Measurements from ENCODE around the gene SIAH2. TPM values are rescaled to one million over a fixed set of nuclear protein-coding genes. Genes with fewer than 3 reads are reported as not detected.

Gene SIAH2
- total RNA-seq, 8 experiments from 2014 or later: 7.1 to 29.4 (median 17.0) TPM

- Histone ChIP-seq H3K4me3 (no peak overlapping the region), H3K27ac (no peak overlapping the region), H3K4me1 (replicated peaks in 1 of 2) (peaks cover 6 to 7% of the 10 kb centered on the region in 2 donors)
- in situ Hi-C loops (cut with MboI; ENCODE audit: low pct_unique_long_range_greater_than_20kb in 2 of 9, low sequenced_read_pairs in 9 of 9, unreplicated experiment in 9 of 9): no loop called here
- WGBS, 10 experiments: 79 to 100% (median 97%) methylated on average over 1 to 8 of the region's 9 CpGs; no CpG with 5 or more reads in 1 of the 10 experiments
- no peak for ATAC-seq (replicated peaks in 6 of 8)
Observed at GRCh38 chr3:150733936-150734794, 28.8 kb downstream of the SIAH2 start.

GRCh38 chr3:150733373-150733935, 29.5 kb downstream of the SIAH2 start:
- ATAC-seq (replicated peaks in 6 of 8): peak in 3 of 8 experiments; percentile 42 to 52 (median 50)
- peaks cover 0 to 7% of the 10 kb centered on the region in 2 donors for H3K4me1 ChIP-seq (replicated peaks in 1 of 2)
- H3K27ac ChIP-seq: no peak overlapping the region
- WGBS, 10 experiments: 60 to 95% (median 83%) methylated on average over 1 to 8 of the region's 8 CpGs; no CpG with 5 or more reads in 3 of the 10 experiments
- in situ Hi-C loops (cut with MboI; ENCODE audit: low pct_unique_long_range_greater_than_20kb in 2 of 9, low sequenced_read_pairs in 9 of 9, unreplicated experiment in 9 of 9): no loop called here
- no peak overlapping the region for H3K4me3 ChIP-seq

- Histone ChIP-seq H3K27ac (no peak overlapping the region), H3K4me1 (replicated peaks in 1 of 2) (no peaks in the 10 kb centered on the region), H3K4me3 (no peak overlapping the region)
- WGBS, 10 experiments: 85 to 100% (median 93%) methylated on average over 5 to 9 of the region's 9 CpGs
- ATAC-seq (replicated peaks in 6 of 8): no peak
- in situ Hi-C loops (cut with MboI; ENCODE audit: low pct_unique_long_range_greater_than_20kb in 2 of 9, low sequenced_read_pairs in 9 of 9, unreplicated experiment in 9 of 9): no loop called here
Observed at GRCh38 chr3:150729682-150730360, 33.1 kb downstream of the SIAH2 start.

GRCh38 chr3:150727653-150728502, 35.1 kb downstream of the SIAH2 start:
- no peak overlapping the region for H3K27ac ChIP-seq
- H3K4me3 ChIP-seq: no peak overlapping the region
- in situ Hi-C loops (cut with MboI; ENCODE audit: low pct_unique_long_range_greater_than_20kb in 2 of 9, low sequenced_read_pairs in 9 of 9, unreplicated experiment in 9 of 9): no loop called here
- 60 to 100% (median 86%) methylated on average over 1 to 7 of the region's 19 CpGs; no CpG with 5 or more reads in 2 of the 10 experiments for WGBS, 10 experiments
- no peak for ATAC-seq (replicated peaks in 6 of 8)
- no peaks in the 10 kb centered on the region for H3K4me1 ChIP-seq (replicated peaks in 1 of 2)

- no peak overlapping the region for H3K27ac ChIP-seq
- H3K4me3 ChIP-seq: no peak overlapping the region
- 60 to 100% (median 85%) methylated on average over 1 to 5 of the region's 7 CpGs; no CpG with 5 or more reads in 1 of the 10 experiments for WGBS, 10 experiments
- H3K4me1 ChIP-seq (replicated peaks in 1 of 2): peaks cover 6% of the 10 kb centered on the region in 2 donors
- in situ Hi-C loops (cut with MboI; ENCODE audit: low pct_unique_long_range_greater_than_20kb in 2 of 9, low sequenced_read_pairs in 9 of 9, unreplicated experiment in 9 of 9): no loop called here
- ATAC-seq (replicated peaks in 6 of 8): peak in 1 of 8 experiments; percentile 24
Observed at GRCh38 chr3:150725548-150725947, 37.4 kb downstream of the SIAH2 start.

- 60 to 100% (median 89%) methylated on average over 1 to 6 of the region's 6 CpGs; no CpG with 5 or more reads in 1 of the 10 experiments for WGBS, 10 experiments
- Histone ChIP-seq H3K27ac (no peak overlapping the region), H3K4me1 (replicated peaks in 1 of 2) (peaks cover 6% of the 10 kb centered on the region in 2 donors), H3K4me3 (no peak overlapping the region)
- ATAC-seq (replicated peaks in 6 of 8): no peak
- in situ Hi-C loops (cut with MboI; ENCODE audit: low pct_unique_long_range_greater_than_20kb in 2 of 9, low sequenced_read_pairs in 9 of 9, unreplicated experiment in 9 of 9): loop anchor here in 2 of 9 experiments (25.0 kb wide), 1 partner anchor 138 kb away; no protein-coding TSS in a partner anchor
Observed at GRCh38 chr3:150723946-150724345, 39.0 kb downstream of the SIAH2 start.

GRCh38 chr3:150722267-150722666, 40.7 kb downstream of the SIAH2 start:
- Histone ChIP-seq H3K27ac (no peak overlapping the region), H3K4me3 (no peak overlapping the region), H3K4me1 (replicated peaks in 1 of 2) (peaks cover 6% of the 10 kb centered on the region in 2 donors)
- ATAC-seq (replicated peaks in 6 of 8): no peak
- WGBS, 10 experiments: 90 to 100% (median 100%) methylated on average over 1 to 3 of the region's 3 CpGs; no CpG with 5 or more reads in 4 of the 10 experiments
- in situ Hi-C loops (cut with MboI; ENCODE audit: low pct_unique_long_range_greater_than_20kb in 2 of 9, low sequenced_read_pairs in 9 of 9, unreplicated experiment in 9 of 9): loop anchor here in 2 of 9 experiments (25.0 kb wide), 1 partner anchor 140 kb away; no protein-coding TSS in a partner anchor

GRCh38 chr3:150721285-150722130, 41.5 kb downstream of the SIAH2 start:
- peak overlapping the region in 1 of 2 donors; percentile 14 for H3K27ac ChIP-seq
- peaks cover 6% of the 10 kb centered on the region in 2 donors for H3K4me1 ChIP-seq (replicated peaks in 1 of 2)
- peak overlapping the region in 1 of 5 donors; percentile 23 for H3K4me3 ChIP-seq
- ATAC-seq (replicated peaks in 6 of 8): peak; percentile 70 to 98 (median 89)
- 0 to 52% (median 9%) methylated on average over 2 to 11 of the region's 13 CpGs for WGBS, 10 experiments
- in situ Hi-C loops (cut with MboI; ENCODE audit: low pct_unique_long_range_greater_than_20kb in 2 of 9, low sequenced_read_pairs in 9 of 9, unreplicated experiment in 9 of 9): loop anchor here in 2 of 9 experiments (25.0 kb wide), 1 partner anchor 141 kb away; no protein-coding TSS in a partner anchor

GRCh38 chr3:150720444-150720843, 42.5 kb downstream of the SIAH2 start:
- WGBS, 10 experiments: 20 to 92% (median 50%) methylated on average over 1 to 3 of the region's 3 CpGs; no CpG with 5 or more reads in 2 of the 10 experiments
- in situ Hi-C loops (cut with MboI; ENCODE audit: low pct_unique_long_range_greater_than_20kb in 2 of 9, low sequenced_read_pairs in 9 of 9, unreplicated experiment in 9 of 9): loop anchor here in 2 of 9 experiments (25.0 kb wide), 1 partner anchor 142 kb away; no protein-coding TSS in a partner anchor
- H3K27ac ChIP-seq: no peak overlapping the region

GRCh38 chr3:150710097-150710496, 52.9 kb downstream of the SIAH2 start:
- no peak for ATAC-seq (replicated peaks in 6 of 8)
- in situ Hi-C loops (cut with MboI; ENCODE audit: low pct_unique_long_range_greater_than_20kb in 2 of 9, low sequenced_read_pairs in 9 of 9, unreplicated experiment in 9 of 9): loop anchor here in 2 of 9 experiments (25.0 kb wide), 1 partner anchor 152 kb away; no protein-coding TSS in a partner anchor
- H3K4me1 ChIP-seq (replicated peaks in 1 of 2): no peaks in the 10 kb centered on the region
- 33 to 100% (median 93%) methylated on average over 1 to 2 of the region's 2 CpGs; no CpG with 5 or more reads in 2 of the 10 experiments for WGBS, 10 experiments
- H3K27ac ChIP-seq: no peak overlapping the region
- no peak overlapping the region for H3K4me3 ChIP-seq

More at GRCh38 chr3:150720444-150720843, 42.5 kb downstream of the SIAH2 start:
- no peak for ATAC-seq (replicated peaks in 6 of 8)
- Histone ChIP-seq H3K4me3 (no peak overlapping the region), H3K4me1 (replicated peaks in 1 of 2) (peaks cover 6% of the 10 kb centered on the region in 2 donors)

GRCh38 chr3:150703756-150704344, 59.1 kb downstream of the SIAH2 start, which contains the start of gene ERICH6:
TSS of gene ERICH6 (minus strand) at chr3:150703920. CDS start at chr3:150703898, 22 bp downstream.
- Histone ChIP-seq H3K4me3 (peak within 1 kb of the TSS; percentile 51 to 70 (median 53)), H3K4me1 (replicated peaks in 1 of 2) (peaks cover 0 to 4% of the 10 kb centered on the region in 2 donors), H3K27ac (peak within 1 kb of the TSS in 1 of 2 donors; percentile 71)
- 0 to 4% (median 1%) methylated on average over 1 to 6 of the region's 35 CpGs; no CpG with 5 or more reads in 4 of the 10 experiments for WGBS, 10 experiments
- in situ Hi-C loops (cut with MboI; ENCODE audit: low pct_unique_long_range_greater_than_20kb in 2 of 9, low sequenced_read_pairs in 9 of 9, unreplicated experiment in 9 of 9): loop anchor here in 2 of 9 experiments (25.0 kb wide), 1 partner anchor 158 kb away; no protein-coding TSS in a partner anchor
- ATAC-seq (replicated peaks in 6 of 8): peak; percentile 91 to 100 (median 100)
